ENCODE measurements around the gene GRIN2A.

DNA sequence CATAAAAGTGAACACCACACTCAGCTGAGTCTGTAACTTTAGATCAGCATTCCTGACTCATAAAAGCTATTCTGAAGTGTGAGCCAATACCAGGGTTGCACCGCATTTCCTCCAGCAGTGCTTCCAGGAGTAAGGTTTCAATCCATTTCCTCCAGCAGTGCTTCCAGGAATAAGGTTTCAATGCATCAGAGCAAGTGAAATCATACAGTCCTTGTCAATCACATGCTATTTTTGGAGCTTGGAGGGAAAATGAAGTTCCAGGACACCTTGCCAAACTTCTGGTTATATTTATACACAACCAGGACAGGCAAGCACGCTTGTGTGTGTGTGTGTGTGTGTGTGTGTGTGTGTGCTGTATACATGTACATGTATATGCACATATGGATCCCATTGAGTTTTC is 327.6 kb downstream of the GRIN2A start:
- TF ChIP-seq, protein P1, sequence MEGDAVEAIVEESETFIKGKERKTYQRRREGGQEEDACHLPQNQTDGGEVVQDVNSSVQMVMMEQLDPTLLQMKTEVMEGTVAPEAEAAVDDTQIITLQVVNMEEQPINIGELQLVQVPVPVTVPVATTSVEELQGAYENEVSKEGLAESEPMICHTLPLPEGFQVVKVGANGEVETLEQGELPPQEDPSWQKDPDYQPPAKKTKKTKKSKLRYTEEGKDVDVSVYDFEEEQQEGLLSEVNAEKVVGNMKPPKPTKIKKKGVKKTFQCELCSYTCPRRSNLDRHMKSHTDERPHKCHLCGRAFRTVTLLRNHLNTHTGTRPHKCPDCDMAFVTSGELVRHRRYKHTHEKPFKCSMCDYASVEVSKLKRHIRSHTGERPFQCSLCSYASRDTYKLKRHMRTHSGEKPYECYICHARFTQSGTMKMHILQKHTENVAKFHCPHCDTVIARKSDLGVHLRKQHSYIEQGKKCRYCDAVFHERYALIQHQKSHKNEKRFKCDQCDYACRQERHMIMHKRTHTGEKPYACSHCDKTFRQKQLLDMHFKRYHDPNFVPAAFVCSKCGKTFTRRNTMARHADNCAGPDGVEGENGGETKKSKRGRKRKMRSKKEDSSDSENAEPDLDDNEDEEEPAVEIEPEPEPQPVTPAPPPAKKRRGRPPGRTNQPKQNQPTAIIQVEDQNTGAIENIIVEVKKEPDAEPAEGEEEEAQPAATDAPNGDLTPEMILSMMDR (IDR thresholded peaks at IDR 0.05), result no peak
- TF ChIP-seq ZFX (IDR thresholded peaks at IDR 0.05; ENCODE audit: borderline replicate concordance), result no peak
